Activated T-cell treated with anti-CD3 and anti-CD28 coated beads for 48 hours (primary cell): Measurements from ENCODE around the gene GLUL.
"Not testable (repeated sequence)": the region's sequence is repeated elsewhere in the genome, so short reads cannot be mapped to it uniquely, and the experiment has no call there.

Experiments
- DNase-seq: peaks from one replicate; pipeline ENCODE4 v3.0.0-alpha.2; 2020; ENCODE audit warnings: low read depth

Gene GLUL

GRCh38 chr1:182367926-182368325, 23.7 kb downstream of the GLUL start:
- no peak for DNase-seq

GRCh38 chr1:182366596-182366995, 25.0 kb downstream of the GLUL start:
- no peak for DNase-seq

- no peak for DNase-seq
Observed at GRCh38 chr1:182359645-182360044, 31.9 kb downstream of the GLUL start.

- DNase-seq: no peak
Observed at GRCh38 chr1:182357913-182358312, 33.7 kb downstream of the GLUL start.

- no peak for DNase-seq
Observed at GRCh38 chr1:182357171-182357570, 34.4 kb downstream of the GLUL start.

GRCh38 chr1:182355723-182356098, 35.9 kb downstream of the GLUL start:
- no peak for DNase-seq

- no peak for DNase-seq
Observed at GRCh38 chr1:182351790-182352364, 39.7 kb downstream of the GLUL start.

GRCh38 chr1:182350839-182351238, 40.8 kb downstream of the GLUL start:
- no peak for DNase-seq

GRCh38 chr1:182348961-182349747, 42.4 kb downstream of the GLUL start:
- no peak for DNase-seq

- no peak for DNase-seq
Observed at GRCh38 chr1:182347019-182347418, 44.6 kb downstream of the GLUL start.

- DNase-seq: no peak
Observed at GRCh38 chr1:182340233-182341058, 51.1 kb downstream of the GLUL start.

GRCh38 chr1:182339684-182340083, 51.9 kb downstream of the GLUL start:
- DNase-seq: no peak

- DNase-seq: no peak
Observed at GRCh38 chr1:182338806-182339370, 52.7 kb downstream of the GLUL start.

GRCh38 chr1:182337736-182338571, 53.6 kb downstream of the GLUL start:
- DNase-seq: no peak

GRCh38 chr1:182335771-182336566, 55.6 kb downstream of the GLUL start:
- DNase-seq: no peak

GRCh38 chr1:182333071-182333571, 58.5 kb downstream of the GLUL start:
- not testable (repeated sequence) for DNase-seq

- no peak for DNase-seq
Observed at GRCh38 chr1:182332261-182333060, 59.1 kb downstream of the GLUL start.
